SK-N-SH (cell line): ENCODE measurements around the gene NOTCH1. TPM values are rescaled to one million over a fixed set of nuclear protein-coding genes. Genes with fewer than 3 reads are reported as not detected.

Experiments
- CTCF ChIA-PET: fragments of 300-600, 350-600 bp; formaldehyde crosslinking; extraction: SDS; loops from one replicate; lab custom pipeline; 2021; lab: Yijun Ruan, JAX
- POLR2A ChIA-PET: fragments of 350-600 bp; sonication (Branson Sonifier 250); formaldehyde crosslinking; extraction: SDS; loops from one replicate; lab custom pipeline; 2020; ENCODE audit warnings: antibody characterized with exemption, inconsistent platforms; lab: Yijun Ruan, JAX
- DNase-seq: peaks from one replicate; pipeline ENCODE4 v3.0.0; 2012
- H2AFZ ChIP-seq: fragments of 200-600 bp; sonication (generic); 2 replicates; pipeline ENCODE4 v1.8.1; 2016; ENCODE audit warnings: antibody characterized with exemption, mild to moderate bottlenecking, low read depth
- H3F3A ChIP-seq: fragments of 200-600 bp; sonication (generic); replicated peaks from 2 replicates; pipeline ENCODE3; 2016; ENCODE audit warnings: antibody characterized with exemption, mild to moderate bottlenecking; ENCODE audit not compliant: insufficient read depth
- H3K27ac ChIP-seq, 2 experiments: fragments of 200-500 bp in 1 of 2; fragments of 200-600 bp in 1 of 2; sonication (Bioruptor generic) in 1 of 2; sonication (generic), shearing (Covaris generic) in 1 of 2; 2 replicates each; pipeline versions ENCODE4 v1.5.1 to v1.6.1; 2014 to 2016; ENCODE audit warnings: low read depth in 2 of 2, inconsistent platforms in 1 of 2, low read length in 1 of 2, mild to moderate bottlenecking in 1 of 2, mixed read lengths in 1 of 2
- H3K27me3 ChIP-seq: fragments of 200-600 bp; sonication (generic), shearing (Covaris generic); 2 replicates; pipeline ENCODE4 v1.6.1; 2016; ENCODE audit warnings: mixed run types; ENCODE audit not compliant: insufficient read depth
- H3K36me3 ChIP-seq, 2 experiments: fragments of 200-500 bp in 1 of 2; fragments of 200-600 bp in 1 of 2; sonication (Bioruptor generic) in 1 of 2; sonication (generic) in 1 of 2; replicated peaks in 1 of 2; 2 replicates each; pipeline versions ENCODE3 to v1.5.1; 2014 to 2016; ENCODE audit warnings: low read length in 1 of 2, mild to moderate bottlenecking in 1 of 2; ENCODE audit not compliant: insufficient read depth in 2 of 2, control insufficient read depth in 1 of 2
- H3K4me1 ChIP-seq, 2 experiments: fragments of 200-500 bp in 1 of 2; fragments of 200-600 bp in 1 of 2; sonication (Bioruptor generic) in 1 of 2; sonication (generic), shearing (Covaris generic) in 1 of 2; 2 replicates each; pipeline versions ENCODE4 v1.5.1 to v1.6.1; 2014 to 2016; ENCODE audit warnings: low read depth in 1 of 2, low read length in 1 of 2, mixed run types in 1 of 2; ENCODE audit not compliant: insufficient read depth in 2 of 2, control insufficient read depth in 1 of 2
- H3K4me2 ChIP-seq: fragments of 200-600 bp; sonication (generic), shearing (Covaris generic); 2 replicates; pipeline ENCODE4 v1.6.1; 2017; ENCODE audit warnings: mixed run types
- H3K4me3 ChIP-seq, 2 experiments: fragments of 200-500 bp in 1 of 2; fragments of 200-600 bp in 1 of 2; sonication (Bioruptor generic) in 1 of 2; sonication (generic), shearing (Covaris generic) in 1 of 2; 2 replicates each; pipeline versions ENCODE4 v1.5.1 to v1.8.1; 2014 to 2016; ENCODE audit warnings: low read depth in 2 of 2, inconsistent platforms in 1 of 2, low read length in 1 of 2, mild to moderate bottlenecking in 1 of 2, mixed read lengths in 1 of 2, moderate library complexity in 1 of 2
- H3K79me2 ChIP-seq: fragments of 200-600 bp; sonication (generic); 2 replicates; pipeline ENCODE4 v1.8.1; 2017; ENCODE audit warnings: mild to moderate bottlenecking; ENCODE audit not compliant: insufficient read depth
- H3K9ac ChIP-seq: fragments of 200-600 bp; sonication (generic); 2 replicates; pipeline ENCODE4 v1.6.1; 2017; ENCODE audit warnings: mixed run types
- H3K9me2 ChIP-seq: fragments of 200-600 bp; sonication (generic); 2 replicates; pipeline ENCODE4 v1.6.1; 2017; ENCODE audit warnings: mixed run types
- H3K9me3 ChIP-seq: fragments of 200-600 bp; sonication (generic); 2 replicates; pipeline ENCODE4 v1.6.1; 2017; ENCODE audit warnings: mixed run types, mild to moderate bottlenecking, moderate library complexity
- H4K20me1 ChIP-seq: fragments of 200-600 bp; sonication (generic); 2 replicates; pipeline ENCODE4 v1.6.1; 2017; ENCODE audit warnings: mild to moderate bottlenecking, mixed run types; ENCODE audit not compliant: insufficient read depth
- CHD2 ChIP-seq: fragments of 150-350 bp; IDR thresholded peaks from 2 replicates; pipeline ENCODE4 v1.6.1; 2018; ENCODE audit warnings: low read length; ENCODE audit not compliant: partially characterized antibody
- EP300 ChIP-seq, 2 experiments: IDR thresholded peaks; 2 replicates each; pipeline versions ENCODE4 v1.4.0 to v1.6.1; 2012; ENCODE audit warnings: borderline replicate concordance in 1 of 2, low read depth in 1 of 2, low read length in 1 of 2
- FOSL2 ChIP-seq: IDR thresholded peaks from 2 replicates; pipeline ENCODE4 v1.4.0; 2012; ENCODE audit warnings: low read depth, mild to moderate bottlenecking, moderate library complexity, borderline replicate concordance
- MXI1 ChIP-seq: IDR thresholded peaks from 2 replicates; pipeline ENCODE4 v1.6.1; 2012; ENCODE audit warnings: mild to moderate bottlenecking, low read depth, low read length, improper control_type of control experiment
- NFIC ChIP-seq: IDR thresholded peaks from 2 replicates; pipeline ENCODE4 v1.4.0; 2012; ENCODE audit warnings: borderline replicate concordance
- PBX3 ChIP-seq: IDR thresholded peaks from 2 replicates; pipeline ENCODE4; 2012
- RAD21 ChIP-seq: IDR thresholded peaks from 2 replicates; pipeline ENCODE4 v1.6.1; 2012; ENCODE audit warnings: mild to moderate bottlenecking, low read length
- RCOR1 ChIP-seq: fragments of 150-350 bp; IDR thresholded peaks from 2 replicates; pipeline ENCODE4 v1.6.1; 2017; ENCODE audit warnings: antibody characterized with exemption, low read length
- TAF1 ChIP-seq: IDR thresholded peaks from 2 replicates; pipeline ENCODE4 v1.6.1; 2012; ENCODE audit warnings: low read depth, mild to moderate bottlenecking, low read length, moderate library complexity, borderline replicate concordance
- USF2 ChIP-seq: fragments of 150-350 bp; IDR thresholded peaks from 2 replicates; pipeline ENCODE4 v1.6.1; 2017; ENCODE audit warnings: antibody characterized with exemption, low read length, low read depth, borderline replicate concordance
- YY1 ChIP-seq: IDR thresholded peaks from 2 replicates; pipeline ENCODE4 v1.4.0; 2012; ENCODE audit warnings: low read depth, mild to moderate bottlenecking
- ZBTB33 ChIP-seq: IDR thresholded peaks from 2 replicates; pipeline ENCODE4 v1.4.0; 2012; ENCODE audit warnings: low read depth, borderline replicate concordance
- WGBS: methylation state at CpG from one replicate; pipeline ENCODE4 v1.1.6; 2017; ENCODE audit warnings: low lambda C conversion rate; 5-methylcytosine and 5-hydroxymethylcytosine counted together
- polyA plus RNA-seq, 3 experiments: library from polyadenylated mRNA; depleted of rRNA; stranded (reverse); fragments of >200 nt; gene quantifications; 2 replicates each; pipeline ENCODE4 v1.2.3, GENCODE V29; 2012

Gene NOTCH1
- polyA plus RNA-seq, 1 of the 3 experiments (the other 2 are of a cell fraction): 6.6 TPM

- CTCF ChIA-PET: interaction anchor here (0.8 to 2.8 kb wide), 2 partner anchors 60 to 84 kb away, joined by 4 to 12 read pairs; no protein-coding TSS in a partner anchor
Observed at GRCh38 chr9:136571531-136571930, 25.7 kb upstream of the NOTCH1 start.

GRCh38 chr9:136570916-136571315 is 25.1 kb upstream of the NOTCH1 start:
- H3K4me1 ChIP-seq: peaks cover 11 to 14% of the 10 kb centered on the region in 2 experiments; a peak in 3 of 4 replicates
- ChIA-PET CTCF (interaction anchor here (0.8 to 2.8 kb wide), 3 partner anchors 61 to 83 kb away, joined by 3 to 12 read pairs (median 4); no protein-coding TSS in a partner anchor), POLR2A (no interaction called here)
- H3K79me2 ChIP-seq: no peaks in the 10 kb centered on the region
- H3F3A ChIP-seq: no peaks in the 10 kb centered on the region
- no peak overlapping the region for H3K9ac ChIP-seq
- H3K4me3 ChIP-seq: no peak overlapping the region
- 93% methylated on average over 19 of the region's 19 CpGs for WGBS
- H3K27me3 ChIP-seq: no peaks in the 10 kb centered on the region
- H3K9me2 ChIP-seq: no peaks in the 10 kb centered on the region
- H3K9me3 ChIP-seq: no peaks in the 10 kb centered on the region
- H3K4me2 ChIP-seq: no peak overlapping the region
- no peak for DNase-seq
- TF ChIP-seq RCOR1: no peak
- no peak for TF ChIP-seq ZBTB33
- no peak for TF ChIP-seq USF2
- no peak for TF ChIP-seq FOSL2
- TF ChIP-seq NFIC: no peak
- no peaks in the 10 kb centered on the region for H4K20me1 ChIP-seq
- H2AFZ ChIP-seq: no peak overlapping the region
- H3K36me3 ChIP-seq: no peaks in the 10 kb centered on the region
- no peak overlapping the region for H3K27ac ChIP-seq

More at GRCh38 chr9:136571531-136571930, 25.7 kb upstream of the NOTCH1 start:
- no peaks in the 10 kb centered on the region for H3K36me3 ChIP-seq
- no peaks in the 10 kb centered on the region for H4K20me1 ChIP-seq
- H2AFZ ChIP-seq: no peak overlapping the region; the same call in 1 of the 2 replicates
- H3F3A ChIP-seq: no peaks in the 10 kb centered on the region
- peaks cover 11 to 14% of the 10 kb centered on the region in 2 experiments; a peak in 3 of 4 replicates for H3K4me1 ChIP-seq
- no peak for TF ChIP-seq NFIC
- TF ChIP-seq CHD2: no peak
- no peak for TF ChIP-seq EP300 (IDR thresholded peaks at IDR 0.05; ENCODE audit: borderline replicate concordance in 1 of 2, low read depth in 1 of 2, low read length in 1 of 2)
- no peak for TF ChIP-seq MXI1
- TF ChIP-seq TAF1: no peak
- no peak for TF ChIP-seq RAD21
- no peak for TF ChIP-seq PBX3
- no peak for TF ChIP-seq YY1
- no peaks in the 10 kb centered on the region for H3K9me2 ChIP-seq
- H3K9me3 ChIP-seq: no peaks in the 10 kb centered on the region
- no peak overlapping the region for H3K4me2 ChIP-seq
- no peak overlapping the region for H3K9ac ChIP-seq
- POLR2A ChIA-PET: no interaction called here
- no peaks in the 10 kb centered on the region for H3K27me3 ChIP-seq
- no peak for DNase-seq
- no peaks in the 10 kb centered on the region for H3K79me2 ChIP-seq
- no peak overlapping the region for H3K4me3 ChIP-seq
- WGBS: 77% methylated on average over 7 of the region's 14 CpGs
- no peak overlapping the region for H3K27ac ChIP-seq
